GM12892 (cell line): ENCODE measurements around the gene IMMP2L.

ENCODE experiments used
- DNase-seq: peaks from one replicate; pipeline ENCODE4 v3.0.0; 2011; ENCODE audit not compliant: insufficient read length
- FAIRE-seq: peaks from 2 replicates; lab custom pipeline; 2011; peaks lifted over from hg19 to GRCh38; lab: Jason Lieb, UNC
- POLR2A ChIP-seq: IDR thresholded peaks from 2 replicates; pipeline ENCODE4 v1.6.1; 2011; ENCODE audit warnings: low read depth, low read length, control low read depth
- POLR2AphosphoS5 ChIP-seq: IDR thresholded peaks from 2 replicates; pipeline ENCODE4 v1.6.1; 2011; ENCODE audit warnings: low read depth, low read length, control low read depth
- TAF1 ChIP-seq: IDR thresholded peaks from 2 replicates; pipeline ENCODE4 v1.6.1; 2011; ENCODE audit warnings: low read depth, mild to moderate bottlenecking, control low read depth, low read length, borderline replicate concordance

Gene IMMP2L

GRCh38 chr7:111009526-111010040 is 552.7 kb downstream of the IMMP2L start:
- DNase-seq (no peak), FAIRE-seq (no peak)
- TF ChIP-seq POLR2A (no peak), TAF1 (no peak), POLR2AphosphoS5 (no peak)

DNA sequence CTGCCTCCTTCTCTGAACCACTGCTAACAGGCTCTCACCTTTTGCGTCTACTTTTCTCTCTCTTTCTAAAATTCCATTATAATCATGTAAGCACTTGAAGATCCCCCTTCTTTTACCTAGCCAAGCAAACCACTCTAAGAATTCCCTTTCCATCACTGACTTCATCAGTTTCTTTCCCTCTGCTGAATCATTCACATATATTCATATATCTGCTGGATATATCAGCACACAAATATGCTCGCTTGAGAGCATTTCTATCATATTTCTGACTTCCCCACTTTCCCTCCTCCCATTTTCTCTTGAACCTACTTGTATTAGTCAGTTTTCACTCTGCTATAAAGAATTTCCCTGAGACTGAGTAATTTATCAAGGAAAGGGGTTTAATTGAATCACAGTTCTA is 555.6 kb downstream of the IMMP2L start:
- DNase-seq: no peak
- TF ChIP-seq POLR2AphosphoS5 (no peak), POLR2A (no peak), TAF1 (no peak)
- no peak for FAIRE-seq

DNA sequence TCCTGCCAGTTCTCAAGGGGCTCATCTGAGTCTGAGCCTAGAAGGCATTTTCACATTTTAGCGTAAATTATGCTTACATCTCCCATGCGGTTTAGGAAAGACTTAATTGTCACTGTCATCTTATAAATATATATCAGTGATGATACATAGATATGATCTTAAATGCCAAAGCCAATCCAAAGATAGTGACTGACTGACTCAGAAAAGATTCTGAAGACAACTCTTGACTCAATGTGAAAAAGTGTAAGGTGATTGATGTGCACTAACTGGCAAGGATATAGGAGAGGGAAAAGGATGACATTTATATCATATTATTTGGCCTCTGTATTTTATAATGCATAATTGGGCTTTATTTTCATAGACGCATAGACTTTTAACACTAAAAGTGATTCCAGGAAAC is 556.3 kb downstream of the IMMP2L start:
- no peak for FAIRE-seq
- TF ChIP-seq POLR2A (no peak), TAF1 (no peak), POLR2AphosphoS5 (no peak)

GRCh38 chr7:111005445-111005844 is 556.8 kb downstream of the IMMP2L start:
- FAIRE-seq (no peak), DNase-seq (no peak)
- TF ChIP-seq TAF1: no peak
- TF ChIP-seq POLR2A: no peak
- no peak for TF ChIP-seq POLR2AphosphoS5

More for the DNA sequence above, 556.3 kb downstream of the IMMP2L start:
- no peak for DNase-seq

DNA sequence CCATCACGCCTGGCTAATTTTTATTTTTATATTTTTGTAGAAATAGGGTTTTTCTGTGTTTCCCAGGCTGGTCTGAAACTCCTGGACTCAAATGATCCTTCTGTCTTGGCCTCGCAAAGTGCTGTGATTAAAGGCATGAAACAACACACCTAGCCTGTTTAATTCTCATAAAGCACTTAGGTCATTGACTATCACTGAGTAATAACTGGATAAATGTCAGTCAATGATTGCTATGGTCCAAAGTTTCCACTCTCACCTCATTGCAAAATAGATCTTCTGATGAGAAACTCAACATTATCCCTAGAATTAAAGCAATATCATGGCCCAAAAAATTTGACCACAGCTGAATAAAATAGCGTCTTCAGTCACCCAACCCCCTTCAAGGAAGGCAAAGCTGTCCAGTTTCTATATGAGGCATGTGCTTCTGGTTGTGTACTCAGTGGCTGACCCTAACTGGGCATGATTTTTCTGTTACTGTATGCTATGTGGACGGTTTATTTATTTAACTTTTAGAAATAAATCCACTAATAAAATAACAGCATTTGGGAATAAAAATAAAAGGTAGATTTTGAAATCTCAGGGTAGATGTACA is 557.9 kb downstream of the IMMP2L start:
- DNase-seq: no peak
- FAIRE-seq: no peak
- TF ChIP-seq POLR2A: no peak
- TF ChIP-seq TAF1: no peak
- no peak for TF ChIP-seq POLR2AphosphoS5

DNA sequence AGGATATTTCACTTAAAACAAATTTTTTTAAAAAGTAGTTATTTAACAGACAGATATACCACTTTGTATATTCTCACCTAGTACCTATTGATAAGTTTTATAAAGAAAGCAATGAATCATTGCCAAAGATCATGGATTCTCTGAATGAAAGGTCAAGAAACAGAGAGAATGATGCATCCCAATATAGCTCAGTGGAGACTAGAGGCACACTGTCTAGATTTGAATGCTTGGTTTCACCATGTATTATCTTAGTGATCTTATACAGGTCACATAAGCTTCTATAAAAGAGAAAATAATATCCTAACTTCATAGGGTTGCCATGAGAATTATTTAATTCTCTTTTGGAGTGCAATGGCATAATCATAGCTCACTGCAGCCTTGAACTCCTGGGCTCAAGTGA is 558.4 kb downstream of the IMMP2L start:
- TF ChIP-seq POLR2AphosphoS5: no peak
- no peak for TF ChIP-seq POLR2A
- no peak for TF ChIP-seq TAF1
- FAIRE-seq (no peak), DNase-seq (no peak)

DNA sequence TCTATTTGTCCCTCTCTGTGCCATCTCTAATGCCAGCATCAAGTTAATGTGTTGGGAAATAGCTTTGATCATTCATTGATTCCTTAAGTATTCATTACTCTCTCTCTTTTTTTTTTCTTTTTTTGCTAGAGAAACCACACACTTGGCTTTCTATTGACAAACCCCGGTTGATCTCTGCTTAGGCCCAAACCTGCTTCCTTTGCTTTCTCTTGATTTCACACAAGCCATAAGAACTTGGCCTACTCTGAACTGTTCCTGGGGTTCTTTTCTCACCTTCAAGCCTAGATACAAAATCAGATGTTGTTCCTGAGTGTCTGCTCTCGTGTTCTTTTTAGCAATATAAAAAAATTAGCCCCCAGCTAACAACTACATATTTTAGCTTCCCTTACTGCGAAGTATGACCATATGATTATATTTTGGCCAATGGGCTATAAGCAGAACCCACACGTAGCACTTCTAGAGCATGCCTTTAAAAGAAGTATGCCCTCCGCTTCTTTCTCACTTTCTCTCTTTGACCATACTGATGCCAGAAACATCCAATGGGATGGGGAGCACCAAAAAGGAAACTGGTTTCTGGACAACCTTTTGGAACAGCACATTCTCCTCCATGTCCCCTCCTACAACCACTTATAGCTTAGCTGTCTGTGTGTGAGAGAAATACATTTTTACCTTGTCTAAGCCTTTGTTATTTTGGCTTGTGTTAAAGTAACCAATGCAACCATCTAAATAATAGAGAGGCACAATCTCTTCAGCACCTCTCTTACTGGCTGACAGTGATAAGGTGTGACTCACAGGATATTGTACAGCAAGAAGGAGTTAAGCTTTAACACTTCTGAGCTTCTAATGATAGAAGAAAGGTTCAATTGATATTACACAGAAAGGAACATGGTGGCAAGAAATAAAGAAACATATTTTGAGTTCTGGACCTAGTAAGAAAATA is 568.0 kb downstream of the IMMP2L start:
- TF ChIP-seq TAF1 (no peak), POLR2A (no peak), POLR2AphosphoS5 (no peak)
- FAIRE-seq: no peak
- no peak for DNase-seq

DNA sequence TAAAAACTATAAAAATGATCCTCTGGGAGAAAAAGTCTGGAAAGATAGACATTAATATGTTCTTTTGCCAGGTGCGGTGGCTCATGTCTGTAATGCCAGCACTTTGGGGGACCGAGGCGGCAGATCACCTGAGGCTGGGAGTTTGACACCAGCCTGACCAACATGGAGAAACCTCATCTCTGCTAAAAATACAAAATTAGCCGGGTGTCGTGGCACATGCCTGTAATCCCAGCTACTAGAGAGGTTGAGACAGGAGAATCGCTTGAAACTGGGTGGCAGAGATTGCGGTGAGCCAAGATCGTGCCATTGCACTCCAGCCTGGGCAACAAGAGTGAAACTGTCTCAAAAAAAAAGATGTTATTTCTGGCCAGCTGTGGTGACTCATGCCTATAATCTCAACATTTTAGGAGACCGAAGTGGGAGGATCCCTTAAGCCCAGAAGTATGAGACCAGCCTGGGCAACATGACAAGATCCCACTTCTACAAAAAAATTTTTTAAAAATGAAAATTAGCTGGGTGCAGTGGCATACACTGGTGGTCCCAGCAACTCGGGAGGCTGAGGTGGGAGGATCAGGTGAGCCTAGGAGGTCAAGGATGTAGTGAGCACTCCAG is 573.3 kb downstream of the IMMP2L start:
- no peak for DNase-seq
- TF ChIP-seq TAF1 (no peak), POLR2AphosphoS5 (no peak), POLR2A (no peak)
- FAIRE-seq: no peak

- DNase-seq (no peak), FAIRE-seq (no peak)
- TF ChIP-seq TAF1 (no peak), POLR2A (no peak), POLR2AphosphoS5 (no peak)
These were observed 573.9 kb downstream of the IMMP2L start for GRCh38 chr7:110988348-110988747.

GRCh38 chr7:110987127-110987693 is 575.1 kb downstream of the IMMP2L start:
- no peak for TF ChIP-seq TAF1
- TF ChIP-seq POLR2AphosphoS5: no peak
- TF ChIP-seq POLR2A: no peak
- FAIRE-seq: no peak

More at GRCh38 chr7:110987127-110987693, 575.1 kb downstream of the IMMP2L start:
- no peak for DNase-seq
